GM18499 (cell line): ENCODE results near the gene FZR1.

Source experiments
- ATAC-seq: cut with Tn5 transposase; IDR thresholded peaks from one replicate; pipeline ENCODE4 v1.9.1; 2021; ENCODE audit warnings: moderate number of reproducible peaks; ENCODE audit not compliant: insufficient read depth, unreplicated experiment

FZR1 gene

GRCh38 chr19:3505598-3506383 is at the start of gene FZR1:
FZR1 (plus strand) TSS chr19:3506311; CDS start chr19:3522990, 16,679 bp downstream.
- ATAC-seq = peak; percentile 77

DNA sequence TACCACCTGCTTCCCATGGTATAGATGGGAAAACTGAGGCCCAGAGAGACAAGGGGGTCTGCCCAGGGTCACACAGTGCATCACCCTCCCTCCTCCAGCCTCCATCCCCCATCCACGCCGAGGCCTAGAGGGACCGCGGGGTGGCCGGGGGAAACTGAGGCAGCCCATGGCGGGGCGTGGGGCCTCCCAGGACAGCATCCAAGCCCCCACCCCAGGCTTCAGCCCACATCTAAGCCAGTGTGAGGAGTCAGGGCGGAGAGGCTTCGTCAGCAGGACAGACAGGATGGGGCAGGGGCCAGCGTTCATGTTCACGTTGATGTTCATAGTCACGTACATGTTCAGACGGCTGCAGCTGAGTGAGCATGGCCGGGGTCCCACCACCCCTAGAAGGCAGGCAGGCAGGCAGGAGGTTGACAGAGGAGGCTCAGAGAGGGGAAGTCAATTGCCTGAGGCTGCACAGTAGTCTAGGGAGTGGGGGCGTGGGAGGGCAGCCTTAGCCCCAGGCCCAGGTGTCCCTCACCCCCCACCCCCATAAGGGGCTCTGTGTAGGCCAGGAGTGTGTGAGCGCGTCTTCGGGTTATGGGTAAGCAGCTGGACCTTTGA is 49.1 kb upstream of the FZR1 start:
- ATAC-seq = no peak

GRCh38 chr19:3457528-3458228 is 48.4 kb upstream of the FZR1 start:
- ATAC-seq = no peak

GRCh38 chr19:3458229-3459088 is 47.7 kb upstream of the FZR1 start:
- no peak for ATAC-seq

DNA sequence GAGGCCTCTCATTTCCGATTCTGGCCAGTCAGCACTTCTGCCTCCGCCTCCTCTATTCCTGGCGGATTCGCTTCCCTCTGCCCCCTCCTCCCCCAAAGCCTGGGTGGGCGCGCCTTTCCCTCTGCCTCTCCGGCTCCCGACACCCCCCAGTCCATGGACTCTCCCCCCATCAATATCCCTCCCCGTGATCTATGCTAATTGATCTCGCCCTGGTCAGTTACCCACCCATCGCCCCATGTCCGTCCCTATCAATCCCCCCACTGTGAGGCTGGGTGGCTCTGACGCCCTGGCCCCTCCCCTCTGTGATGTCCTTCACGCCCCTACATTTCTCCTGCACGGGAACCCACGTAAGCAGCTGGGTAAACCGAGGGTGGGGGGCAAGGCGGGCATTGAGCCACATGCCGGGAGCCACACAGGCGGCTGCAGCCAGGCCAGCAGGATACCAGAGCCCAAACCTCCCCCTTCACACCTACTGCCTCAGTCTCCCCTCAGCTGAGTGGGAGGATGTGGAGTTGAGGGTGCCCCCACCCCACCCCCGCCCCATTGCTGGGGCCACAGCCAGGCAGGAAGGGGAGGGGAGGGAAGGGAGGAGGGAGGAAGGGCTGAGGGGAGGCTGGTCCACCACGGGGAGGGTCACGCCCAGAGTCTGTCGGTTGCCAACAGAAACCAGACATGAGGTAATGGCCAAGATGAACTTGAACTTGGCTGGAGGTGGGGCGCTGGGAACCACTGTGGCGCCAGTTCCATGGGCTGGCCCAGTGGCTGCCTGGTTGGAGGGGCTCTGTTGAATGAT is 46.8 kb upstream of the FZR1 start:
- ATAC-seq = no peak

DNA sequence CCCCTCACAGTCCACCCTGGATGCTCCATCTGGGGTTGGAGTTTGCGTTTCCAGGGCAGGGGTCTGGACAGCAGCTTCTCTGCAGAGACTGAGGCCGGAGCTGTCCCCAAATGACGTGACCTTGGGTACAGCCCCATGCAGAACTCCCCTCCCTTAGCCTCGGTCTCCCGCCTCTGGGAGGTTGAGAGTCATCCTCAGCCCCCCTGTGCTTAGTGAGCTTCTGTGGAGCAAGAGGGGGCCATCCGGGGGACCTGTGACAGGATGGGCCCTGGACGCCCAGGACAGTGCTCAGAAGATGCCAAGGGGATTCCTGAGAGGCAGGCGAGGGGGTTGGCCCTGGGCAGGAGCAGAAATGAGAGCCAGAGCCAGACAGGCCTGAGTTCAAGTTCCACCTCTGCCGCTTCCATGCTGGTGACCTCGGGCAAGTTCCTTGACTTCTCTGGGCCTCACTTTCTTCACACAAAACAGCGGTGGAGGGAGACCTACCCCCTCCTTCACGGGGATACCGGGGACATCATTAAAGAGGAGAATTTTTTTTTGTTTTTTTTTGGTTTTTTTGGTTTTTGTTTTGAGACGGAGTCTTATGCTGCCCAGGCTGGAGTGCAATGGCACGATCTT is 46.0 kb upstream of the FZR1 start:
- ATAC-seq = no peak

DNA sequence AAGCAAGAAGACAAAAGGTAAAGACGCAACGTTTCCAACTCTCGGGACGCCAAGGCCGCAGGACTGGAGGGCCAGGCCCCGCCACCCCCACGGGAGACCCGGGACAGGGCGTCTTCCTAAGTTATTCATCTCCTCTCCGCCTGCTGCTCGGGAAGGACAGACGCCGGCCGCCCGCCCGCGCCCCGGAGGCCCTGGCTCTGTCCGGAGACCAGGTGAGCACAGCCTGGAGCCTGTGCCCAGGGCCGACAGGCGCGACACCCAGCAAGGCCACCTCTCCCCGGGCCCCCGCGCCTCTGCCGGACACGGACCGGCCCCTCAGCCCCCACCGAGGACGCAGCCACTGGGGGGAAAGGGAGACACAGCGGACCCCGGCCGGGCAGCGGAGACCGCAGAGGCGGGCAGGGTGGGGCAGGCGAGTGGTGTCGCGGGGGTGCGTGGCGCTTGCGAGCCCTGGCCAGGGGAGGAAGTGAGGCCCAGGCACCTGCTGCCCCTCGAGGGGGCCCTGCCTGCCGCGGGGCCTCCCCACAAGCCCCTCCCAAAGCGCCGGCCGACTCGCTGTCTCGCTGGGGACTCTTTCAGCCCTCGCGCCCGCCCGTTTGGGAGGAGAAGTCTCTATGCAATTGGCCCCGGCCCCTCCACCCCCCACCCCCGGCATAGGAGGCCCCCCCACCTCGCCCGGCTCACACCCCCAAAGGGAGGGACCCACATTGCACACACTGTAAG is 43.0 kb upstream of the FZR1 start:
- no peak for ATAC-seq

DNA sequence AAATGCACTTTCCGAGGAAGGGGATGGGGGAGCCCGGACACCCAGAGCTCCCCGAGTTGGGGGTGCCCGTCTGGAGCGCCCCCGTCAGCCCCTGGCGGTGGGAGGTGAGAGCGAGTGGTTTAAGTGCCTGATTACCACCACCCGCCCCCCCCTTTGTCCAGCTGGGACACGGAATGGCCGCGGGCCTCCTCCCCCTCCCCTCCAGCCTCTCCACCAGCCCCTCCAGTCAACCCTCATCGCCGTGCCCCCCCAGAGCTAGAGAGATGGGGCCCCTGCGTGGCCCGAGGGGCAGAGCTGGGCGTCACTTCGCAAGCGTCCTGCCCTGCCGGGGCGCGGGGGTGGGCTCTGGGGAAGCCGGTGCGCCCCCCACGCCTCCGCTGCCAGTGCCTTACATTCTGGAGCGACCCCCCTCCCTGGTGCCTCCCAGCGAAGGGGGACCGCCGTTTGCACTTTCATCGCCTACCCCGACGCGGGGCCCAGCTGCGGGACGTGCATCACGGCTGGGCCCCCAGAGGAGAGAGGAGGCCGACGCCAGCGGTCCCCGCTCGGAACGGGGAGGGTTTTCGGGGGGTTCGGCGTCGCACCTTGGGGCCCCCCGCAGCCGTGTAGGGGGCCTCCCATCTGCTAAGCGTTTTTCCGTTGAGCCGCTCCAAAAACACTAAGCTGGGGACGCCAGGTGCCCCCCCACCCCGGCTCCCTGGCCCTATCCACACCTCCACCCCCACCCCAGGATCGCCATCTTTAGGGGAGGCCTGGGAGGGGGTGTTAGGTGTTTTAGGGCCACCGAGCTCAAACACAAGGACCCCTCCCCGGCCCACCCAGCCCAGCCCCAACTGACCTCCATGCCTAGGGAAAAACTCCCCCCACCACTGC is 42.2 kb upstream of the FZR1 start:
- no peak for ATAC-seq

- ATAC-seq = no peak
Observed at GRCh38 chr19:3464587-3465235, 41.4 kb upstream of the FZR1 start.

- no peak for ATAC-seq
Observed at GRCh38 chr19:3465552-3465951, 40.6 kb upstream of the FZR1 start.

GRCh38 chr19:3466635-3467034 is 39.5 kb upstream of the FZR1 start:
- ATAC-seq = no peak

GRCh38 chr19:3467437-3468198 is 38.5 kb upstream of the FZR1 start:
- ATAC-seq = no peak

DNA sequence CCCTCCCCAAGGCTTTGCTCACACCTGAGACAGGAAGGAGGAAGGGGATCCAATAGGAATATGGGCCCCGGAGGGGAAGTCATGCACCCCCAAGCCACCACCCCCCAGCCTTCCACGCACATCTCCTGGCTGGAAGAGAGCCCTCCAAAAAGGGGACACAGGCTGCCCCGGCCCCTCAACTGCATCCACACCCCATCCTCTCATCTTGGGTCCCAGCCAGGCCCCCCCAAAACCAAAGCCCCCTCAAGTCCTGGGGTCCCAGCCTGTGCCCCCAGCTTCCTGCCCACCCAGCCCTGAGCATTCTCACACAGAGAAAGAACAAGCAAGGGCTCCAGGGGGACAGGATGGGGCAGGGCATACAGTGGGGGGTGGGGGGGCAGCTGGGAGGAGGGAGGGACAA is 37.9 kb upstream of the FZR1 start:
- ATAC-seq = no peak

- ATAC-seq = no peak
Observed at GRCh38 chr19:3469638-3470499, 36.2 kb upstream of the FZR1 start.

- no peak for ATAC-seq
Observed at GRCh38 chr19:3470500-3471128, 35.5 kb upstream of the FZR1 start.
